Measurements from ENCODE around the gene ZFP36. TPM values are rescaled to one million over a fixed set of nuclear protein-coding genes. Genes with fewer than 3 reads are reported as not detected.

The ZFP36 gene
- total and polyA plus RNA-seq, 7 experiments from 2014 or later, result 72.1 to 1,250 (median 177) TPM

- no peaks in the 10 kb centered on the region for H3K9me3 ChIP-seq (ENCODE audit: control insufficient read depth in 2 of 3, low read length in 3 of 3)
- H3K36me3 Mint-ChIP-seq, result peaks cover 10 to 36% (median 27%) of the 10 kb centered on the region in 5 donors
- ChIA-PET CTCF (interaction anchor here (0.6 to 1.1 kb wide), 2 partner anchors 8 to 55 kb away, joined by 3 to 4 read pairs; no protein-coding TSS in a partner anchor), POLR2A (interaction anchor here (0.6 to 4.3 kb wide), 9 partner anchors 12 to 145 kb away, joined by 3 to 54 read pairs (median 10); partner anchors contain the start of genes RPS16, SAMD4B, SUPT5H and ZFP36)
- peak overlapping the region; percentile 84 for H3K4me3 ChIP-seq (ENCODE audit: low read length)
- peaks cover 20 to 60% (median 26%) of the 10 kb centered on the region in 3 experiments for H3K36me3 ChIP-seq (ENCODE audit: control insufficient read depth in 2 of 3, insufficient read depth in 3 of 3, low read length in 3 of 3)
- H3K9me3 Mint-ChIP-seq, result no peaks in the 10 kb centered on the region
- no peaks in the 10 kb centered on the region for H3K27me3 ChIP-seq (ENCODE audit: control insufficient read depth in 2 of 2, insufficient read depth in 2 of 2, low read length in 2 of 2)
- H3K4me3 Mint-ChIP-seq, result peak overlapping the region; percentile 89 to 99 (median 96)
- peaks cover 16% of the 10 kb centered on the region in 2 donors for H3K4me1 ChIP-seq (ENCODE audit: control insufficient read depth in 2 of 2, insufficient read depth in 2 of 2, low read length in 2 of 2)
- no peaks in the 10 kb centered on the region for H3K27me3 Mint-ChIP-seq
- H3K27ac Mint-ChIP-seq, result peak overlapping the region; percentile 95 to 100 (median 99)
- intact Hi-C loops (cut with micrococcal nuclease), result loop anchor here (2.0 to 5.0 kb wide), 4 partner anchors 39 to 539 kb away; partner anchors contain the start of genes DYRK1B (in 1 of the 2) and EID2B (in 1 of the 2)
- H3K4me1 Mint-ChIP-seq, result peaks cover 21 to 50% (median 36%) of the 10 kb centered on the region in 7 donors
- ATAC-seq (no peak), DNase-seq (peak in 1 of 9 donors; percentile 11)
- H3K27ac ChIP-seq (ENCODE audit: low read depth, low read length), result peak overlapping the region; percentile 95
Observed at GRCh38 chr19:39389631-39390414, 16.8 kb upstream of the ZFP36 start.

- Histone ChIP-seq H3K36me3 (ENCODE audit: control insufficient read depth in 2 of 3, insufficient read depth in 3 of 3, low read length in 3 of 3) (peaks cover 26 to 60% (median 30%) of the 10 kb centered on the region in 3 experiments), H3K4me3 (ENCODE audit: low read length) (peak overlapping the region; percentile 84), H3K27ac (ENCODE audit: low read depth, low read length) (peak overlapping the region; percentile 95), H3K4me1 (ENCODE audit: control insufficient read depth in 2 of 2, insufficient read depth in 2 of 2, low read length in 2 of 2) (peaks cover 16% of the 10 kb centered on the region in 2 donors), H3K27me3 (ENCODE audit: control insufficient read depth in 2 of 2, insufficient read depth in 2 of 2, low read length in 2 of 2) (no peaks in the 10 kb centered on the region), H3K9me3 (ENCODE audit: control insufficient read depth in 2 of 3, low read length in 3 of 3) (no peaks in the 10 kb centered on the region)
- DNase-seq (peak in 1 of 9 donors; percentile 95), ATAC-seq (no peak)
- intact Hi-C loops (cut with micrococcal nuclease), result loop anchor here (2.0 to 5.0 kb wide), 4 partner anchors 40 to 540 kb away; partner anchors contain the start of genes DYRK1B (in 1 of the 2) and EID2B (in 1 of the 2)
- POLR2A ChIA-PET, result interaction anchor here (0.6 to 4.3 kb wide), 11 partner anchors 11 to 90 kb away, joined by 3 to 54 read pairs (median 22); partner anchors contain the start of genes GMFG, PLEKHG2, RPS16 and SAMD4B
- Mint-ChIP-seq H3K4me1 (peaks cover 21 to 54% (median 38%) of the 10 kb centered on the region in 7 donors), H3K27me3 (no peaks in the 10 kb centered on the region), H3K27ac (peak overlapping the region; percentile 95 to 100 (median 99)), H3K9me3 (no peaks in the 10 kb centered on the region), H3K4me3 (peak overlapping the region; percentile 89 to 99 (median 96)), H3K36me3 (peaks cover 10 to 42% (median 32%) of the 10 kb centered on the region in 5 donors)
- CTCF ChIA-PET, result interaction anchor here (0.6 to 2.0 kb wide), 4 partner anchors 11 to 83 kb away, joined by 3 to 16 read pairs (median 4); partner anchors contain the start of gene PLEKHG2
Observed at GRCh38 chr19:39390451-39390750, 16.2 kb upstream of the ZFP36 start.

GRCh38 chr19:39390751-39391437 is 15.8 kb upstream of the ZFP36 start, which contains the start of the genes MED29 and PAF1:
Gene MED29 (plus strand): TSS chr19:39391378. CDS start chr19:39391423, 45 bp downstream.
Gene PAF1 (minus strand): TSS chr19:39391106. CDS start chr19:39390864, 242 bp downstream.
- ChIA-PET CTCF (interaction anchor here (0.9 to 2.0 kb wide), 5 partner anchors 10 to 281 kb away, joined by 3 to 16 read pairs (median 3); partner anchors contain the start of gene PLEKHG2), POLR2A (interaction anchor here (0.6 to 4.3 kb wide), 15 partner anchors 11 to 259 kb away, joined by 3 to 54 read pairs (median 6); partner anchors contain the start of genes GMFG, PLEKHG2, RPS16 and SAMD4B)
- DNase-seq (peak; percentile 76 to 99 (median 99)), ATAC-seq (peak; percentile 95)
- Mint-ChIP-seq H3K4me1 (peaks cover 21 to 54% (median 38%) of the 10 kb centered on the region in 7 donors), H3K27ac (peak within 1 kb of the TSS; percentile 95 to 100 (median 99)), H3K4me3 (peak within 1 kb of the TSS; percentile 89 to 99 (median 96)), H3K9me3 (no peaks in the 10 kb centered on the region), H3K27me3 (no peaks in the 10 kb centered on the region), H3K36me3 (peaks cover 10 to 42% (median 30%) of the 10 kb centered on the region in 5 donors)
- Histone ChIP-seq H3K9me3 (ENCODE audit: control insufficient read depth in 2 of 3, low read length in 3 of 3) (no peaks in the 10 kb centered on the region), H3K27me3 (ENCODE audit: control insufficient read depth in 2 of 2, insufficient read depth in 2 of 2, low read length in 2 of 2) (no peaks in the 10 kb centered on the region), H3K36me3 (ENCODE audit: control insufficient read depth in 2 of 3, insufficient read depth in 3 of 3, low read length in 3 of 3) (peaks cover 26 to 58% (median 30%) of the 10 kb centered on the region in 3 experiments), H3K4me1 (ENCODE audit: control insufficient read depth in 2 of 2, insufficient read depth in 2 of 2, low read length in 2 of 2) (peaks cover 16% of the 10 kb centered on the region in 2 donors), H3K4me3 (ENCODE audit: low read length) (peak within 1 kb of the TSS; percentile 84), H3K27ac (ENCODE audit: low read depth, low read length) (peak within 1 kb of the TSS; percentile 95)
- intact Hi-C loops (cut with micrococcal nuclease), result loop anchor here (1.0 to 5.0 kb wide), 16 partner anchors 11 to 1017 kb away; partner anchors contain the start of genes EID2B (in 2 of the 2), PLEKHG2 (in 2 of the 2), SAMD4B (in 2 of the 2) and SUPT5H (in 2 of the 2)

- Mint-ChIP-seq H3K9me3 (no peaks in the 10 kb centered on the region), H3K36me3 (peaks cover 0 to 21% (median 11%) of the 10 kb centered on the region in 5 donors), H3K4me1 (peaks cover 27 to 68% (median 56%) of the 10 kb centered on the region in 7 donors), H3K4me3 (peak overlapping the region in 9 of 10 donors; percentile 48 to 80 (median 74)), H3K27me3 (no peaks in the 10 kb centered on the region), H3K27ac (peak overlapping the region; percentile 84 to 96 (median 93))
- ChIA-PET POLR2A (interaction anchor here (0.7 to 10.1 kb wide), 12 partner anchors 10 to 1890 kb away, joined by 3 to 250 read pairs (median 5); partner anchors contain the start of genes EID2B, GMFG, PLEKHG2 and RPS16), CTCF (interaction anchor here (0.5 to 7.4 kb wide), 12 partner anchors 8 to 275 kb away, joined by 3 to 121 read pairs (median 4); partner anchors contain the start of genes PLEKHG2, RPS16 and ZFP36)
- Histone ChIP-seq H3K27ac (ENCODE audit: low read depth, low read length) (peak overlapping the region; percentile 63), H3K4me1 (ENCODE audit: control insufficient read depth in 2 of 2, insufficient read depth in 2 of 2, low read length in 2 of 2) (peaks cover 39 to 42% of the 10 kb centered on the region in 2 donors), H3K36me3 (ENCODE audit: control insufficient read depth in 2 of 3, insufficient read depth in 3 of 3, low read length in 3 of 3) (peaks cover 17 to 30% (median 21%) of the 10 kb centered on the region in 3 experiments), H3K9me3 (ENCODE audit: control insufficient read depth in 2 of 3, low read length in 3 of 3) (no peaks in the 10 kb centered on the region), H3K4me3 (ENCODE audit: low read length) (peak overlapping the region; percentile 57), H3K27me3 (ENCODE audit: control insufficient read depth in 2 of 2, insufficient read depth in 2 of 2, low read length in 2 of 2) (no peaks in the 10 kb centered on the region)
- intact Hi-C loops (cut with micrococcal nuclease), result loop anchor here (1.0 kb wide), 5 partner anchors 10 to 275 kb away; partner anchors contain the start of gene PLEKHG2 (in 2 of the 2)
- DNase-seq, result peak; percentile 88 to 97 (median 93)
- peak; percentile 71 for ATAC-seq
Observed at GRCh38 chr19:39397360-39398296, 9.0 kb upstream of the ZFP36 start.

- ChIA-PET CTCF (interaction anchor here (0.7 to 7.4 kb wide), 9 partner anchors 9 to 274 kb away, joined by 3 to 121 read pairs (median 5); partner anchors contain the start of genes PLEKHG2, RPS16 and ZFP36), POLR2A (interaction anchor here (0.7 to 10.1 kb wide), 9 partner anchors 10 to 1889 kb away, joined by 3 to 250 read pairs (median 13); partner anchors contain the start of genes EID2B, GMFG, PLEKHG2 and RPS16)
- peak overlapping the region; percentile 57 for H3K4me3 ChIP-seq (ENCODE audit: low read length)
- ATAC-seq (peak; percentile 26), DNase-seq (peak in 1 of 9 donors; percentile 62)
- H3K9me3 Mint-ChIP-seq, result no peaks in the 10 kb centered on the region
- no peaks in the 10 kb centered on the region for H3K27me3 ChIP-seq (ENCODE audit: control insufficient read depth in 2 of 2, insufficient read depth in 2 of 2, low read length in 2 of 2)
- H3K9me3 ChIP-seq (ENCODE audit: control insufficient read depth in 2 of 3, low read length in 3 of 3), result no peaks in the 10 kb centered on the region
- H3K4me1 ChIP-seq (ENCODE audit: control insufficient read depth in 2 of 2, insufficient read depth in 2 of 2, low read length in 2 of 2), result peaks cover 39 to 44% of the 10 kb centered on the region in 2 donors
- intact Hi-C loops (cut with micrococcal nuclease), result no loop called here
- peaks cover 0 to 19% (median 10%) of the 10 kb centered on the region in 5 donors for H3K36me3 Mint-ChIP-seq
- peaks cover 16 to 28% (median 20%) of the 10 kb centered on the region in 3 experiments for H3K36me3 ChIP-seq (ENCODE audit: control insufficient read depth in 2 of 3, insufficient read depth in 3 of 3, low read length in 3 of 3)
- H3K27me3 Mint-ChIP-seq, result no peaks in the 10 kb centered on the region
- H3K27ac Mint-ChIP-seq, result peak overlapping the region; percentile 87 to 99 (median 96)
- H3K4me1 Mint-ChIP-seq, result peaks cover 27 to 64% (median 56%) of the 10 kb centered on the region in 7 donors
- H3K4me3 Mint-ChIP-seq, result peak overlapping the region in 9 of 10 donors; percentile 48 to 80 (median 74)
- peak overlapping the region; percentile 63 for H3K27ac ChIP-seq (ENCODE audit: low read depth, low read length)
Observed at GRCh38 chr19:39398297-39398864, 8.3 kb upstream of the ZFP36 start.
